AG09319 (cell line): ENCODE data around the gene ATXN1.

ENCODE experiments used
- DNase-seq: peaks from one replicate; pipeline ENCODE4 v3.0.0-alpha.2; 2010; ENCODE audit warnings: low read depth; ENCODE audit errors: extremely low read depth
- CTCF ChIP-seq: IDR thresholded peaks from 2 replicates; pipeline ENCODE4 v1.5.1; 2011; ENCODE audit warnings: low read depth, mild to moderate bottlenecking, inconsistent platforms, low read length, moderate library complexity

The ATXN1 gene

GRCh38 chr6:16659466-16660156 is 101.6 kb downstream of the ATXN1 start:
- TF ChIP-seq CTCF, result no peak
- no peak for DNase-seq

GRCh38 chr6:16658348-16659034 is 102.8 kb downstream of the ATXN1 start:
- TF ChIP-seq CTCF, result no peak
- no peak for DNase-seq

- TF ChIP-seq CTCF, result no peak
- no peak for DNase-seq
These were observed 103.5 kb downstream of the ATXN1 start for GRCh38 chr6:16657768-16658167.

- no peak for TF ChIP-seq CTCF
- no peak for DNase-seq
These were observed 104.8 kb downstream of the ATXN1 start for GRCh38 chr6:16656451-16656850.

GRCh38 chr6:16654701-16655100 is 106.6 kb downstream of the ATXN1 start:
- DNase-seq, result no peak

GRCh38 chr6:16653226-16653625 is 108.0 kb downstream of the ATXN1 start:
- DNase-seq, result no peak
- TF ChIP-seq CTCF, result no peak

More at GRCh38 chr6:16654701-16655100, 106.6 kb downstream of the ATXN1 start:
- TF ChIP-seq CTCF, result no peak

GRCh38 chr6:16651871-16652270 is 109.4 kb downstream of the ATXN1 start:
- TF ChIP-seq CTCF, result no peak
- DNase-seq, result no peak
